ENCODE measurements around the gene DIP2A.
"Not testable (repeated sequence)": the region's sequence is repeated elsewhere in the genome, so short reads cannot be mapped to it uniquely, and the experiment has no call there.

Gene DIP2A

DNA sequence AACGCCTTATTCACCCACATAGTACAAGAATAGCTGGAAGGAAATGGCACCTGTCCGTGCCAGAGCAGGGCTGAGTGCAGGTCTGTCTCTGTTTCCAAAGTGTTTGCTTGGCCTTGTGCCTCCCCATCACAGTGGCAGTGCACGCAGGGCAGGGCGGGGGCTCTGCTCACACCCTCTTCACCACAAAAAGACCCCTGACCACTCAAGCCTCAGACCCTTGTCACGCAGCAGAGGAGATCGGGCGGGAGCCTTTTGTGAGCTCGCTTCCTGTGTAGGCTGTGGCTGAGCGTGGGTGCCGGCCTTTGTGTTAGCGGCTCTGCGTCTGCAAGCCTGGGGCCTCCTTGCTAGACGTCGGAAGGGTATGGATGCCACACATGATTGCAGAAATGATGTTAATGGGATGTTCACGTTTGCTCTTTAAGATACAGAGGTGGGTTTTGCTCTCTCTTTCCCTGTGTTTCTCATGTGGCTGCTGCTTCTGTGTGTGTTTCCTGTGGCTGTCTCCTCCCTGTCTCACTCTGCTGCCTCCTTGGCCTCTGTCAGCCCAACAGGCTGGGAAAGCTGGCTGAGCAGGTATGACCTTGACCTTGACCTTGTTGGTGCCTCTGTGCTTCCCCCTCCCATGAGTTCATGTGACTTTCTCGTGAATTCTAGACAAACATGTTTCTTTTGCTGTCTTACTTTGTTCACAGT is 100.7 kb downstream of the DIP2A start:
- no peak for DNase-seq

- DNase-seq = no peak
Measured at GRCh38 chr21:46560568-46561444, 102.1 kb downstream of the DIP2A start.

- no peak for DNase-seq
Measured at GRCh38 chr21:46561445-46562090, 102.9 kb downstream of the DIP2A start.

DNA sequence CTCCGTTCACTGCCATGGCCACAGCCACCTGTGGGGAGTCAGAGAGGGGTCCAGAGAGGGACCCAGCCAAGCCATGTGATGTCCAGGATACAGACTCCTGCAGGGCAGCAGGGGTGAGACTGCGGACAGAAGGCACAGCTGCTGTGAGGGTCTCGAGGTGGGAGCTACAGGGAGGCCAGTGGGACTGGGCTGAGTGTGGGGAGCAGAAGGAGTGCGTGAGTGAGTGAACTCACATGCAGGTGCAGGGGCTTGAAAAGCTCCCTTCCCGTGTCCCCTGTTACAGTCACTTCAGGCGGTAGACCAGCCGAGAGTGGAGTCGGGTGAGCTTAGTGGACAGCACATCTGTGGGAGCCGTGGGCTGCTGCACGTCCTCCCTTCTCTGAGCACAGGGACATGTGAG is 103.8 kb downstream of the DIP2A start:
- no peak for DNase-seq

- peak in 1 of 2 donors; percentile 33 for DNase-seq
Measured at GRCh38 chr21:46562964-46563607, 104.4 kb downstream of the DIP2A start.

GRCh38 chr21:46564391-46564790 is 105.7 kb downstream of the DIP2A start:
- DNase-seq = no peak

DNA sequence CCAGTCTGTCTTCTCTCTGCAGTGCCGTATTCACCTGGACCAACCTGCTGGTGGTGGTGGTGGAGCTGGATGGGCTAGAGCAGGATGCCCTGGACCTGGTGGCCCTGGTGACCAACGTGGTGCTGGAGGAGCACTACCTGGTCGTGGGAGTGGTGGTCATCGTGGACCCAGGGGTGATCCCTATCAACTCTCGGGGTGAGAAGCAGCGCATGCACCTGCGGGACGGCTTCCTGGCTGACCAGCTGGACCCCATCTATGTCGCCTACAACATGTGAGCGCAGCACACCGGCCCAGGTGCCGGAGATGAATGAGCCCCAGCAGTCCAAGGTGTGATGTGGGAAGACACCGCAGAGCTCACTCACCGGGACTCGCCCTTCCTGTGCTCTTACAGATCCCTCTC is 108.7 kb downstream of the DIP2A start:
- DNase-seq = no peak

DNA sequence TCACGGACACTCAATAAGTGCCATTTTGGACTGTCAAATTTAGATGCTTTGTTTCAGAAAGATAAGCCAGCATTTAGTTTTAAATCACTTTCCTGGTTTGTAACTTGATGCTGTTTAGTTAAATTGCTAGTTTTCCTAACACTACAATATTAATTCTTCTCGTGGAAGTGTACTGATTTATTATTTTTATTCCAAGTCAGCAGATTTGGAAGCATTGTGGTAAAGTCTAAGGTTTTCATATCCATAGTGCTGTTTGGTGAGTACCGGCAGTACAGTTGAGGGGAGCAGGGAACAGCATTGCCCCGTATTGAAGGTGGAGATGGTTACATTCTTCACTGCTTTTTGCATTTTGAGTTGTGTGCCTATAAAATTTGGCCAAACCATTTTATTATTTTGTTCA is 109.9 kb downstream of the DIP2A start:
- no peak for DNase-seq

GRCh38 chr21:46569081-46569480 is 110.4 kb downstream of the DIP2A start:
- DNase-seq = no peak

DNA sequence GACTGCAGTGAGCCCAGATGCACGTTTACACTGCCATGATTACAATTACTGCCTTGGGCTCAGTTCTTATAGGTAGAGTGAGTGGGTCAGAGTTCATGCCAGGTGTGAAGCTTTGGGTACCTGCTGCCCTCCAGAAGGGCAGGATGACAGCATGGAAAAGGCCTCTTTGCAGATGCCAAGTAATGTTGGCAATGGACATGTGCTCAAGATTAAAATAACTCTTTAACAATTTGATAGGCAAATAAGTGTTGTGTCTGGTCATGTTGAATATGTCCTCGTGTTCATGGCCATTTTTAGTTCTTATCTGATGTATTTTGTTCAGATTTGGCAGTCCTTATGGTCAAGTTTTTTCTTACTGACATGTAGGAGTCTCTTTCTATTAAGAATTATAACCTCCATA is 111.4 kb downstream of the DIP2A start:
- DNase-seq = no peak

DNA sequence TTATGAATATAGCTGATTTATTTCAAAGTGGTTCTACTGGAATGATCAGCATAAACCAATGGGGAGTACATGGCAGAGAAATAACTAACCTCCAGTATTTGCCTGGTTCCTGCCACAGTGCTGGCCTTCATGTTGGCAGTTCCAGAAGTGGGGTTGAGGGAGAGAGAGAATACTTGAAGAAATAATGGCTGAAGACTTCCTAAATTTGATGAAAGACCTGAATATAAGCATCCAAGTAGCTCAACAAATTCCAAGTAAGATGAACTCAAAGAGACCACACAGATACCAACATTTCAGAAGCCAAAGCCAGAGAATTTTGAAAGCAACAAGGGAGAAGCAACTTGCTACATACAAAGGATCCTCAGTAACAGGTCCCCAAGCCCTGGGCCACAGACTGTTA is 111.9 kb downstream of the DIP2A start:
- no peak for DNase-seq

DNA sequence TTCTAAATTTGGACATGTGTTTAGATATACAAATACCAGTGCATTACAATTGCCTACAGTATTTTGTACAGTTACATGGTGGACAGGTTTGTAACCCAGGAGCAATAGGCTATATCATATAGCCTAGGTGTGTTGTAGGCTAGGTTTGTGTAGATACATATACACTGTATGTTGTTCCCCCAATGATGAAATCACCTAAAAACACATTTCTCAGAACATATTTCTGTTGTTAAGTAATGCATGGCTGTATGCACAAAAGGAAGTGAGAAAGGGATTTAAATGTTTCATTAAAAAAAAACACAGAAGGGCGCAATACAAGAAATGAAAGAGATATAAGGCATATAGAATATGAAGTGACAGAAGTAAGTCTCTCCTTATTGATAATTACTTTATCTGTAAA is 114.2 kb downstream of the DIP2A start:
- no peak for DNase-seq

DNA sequence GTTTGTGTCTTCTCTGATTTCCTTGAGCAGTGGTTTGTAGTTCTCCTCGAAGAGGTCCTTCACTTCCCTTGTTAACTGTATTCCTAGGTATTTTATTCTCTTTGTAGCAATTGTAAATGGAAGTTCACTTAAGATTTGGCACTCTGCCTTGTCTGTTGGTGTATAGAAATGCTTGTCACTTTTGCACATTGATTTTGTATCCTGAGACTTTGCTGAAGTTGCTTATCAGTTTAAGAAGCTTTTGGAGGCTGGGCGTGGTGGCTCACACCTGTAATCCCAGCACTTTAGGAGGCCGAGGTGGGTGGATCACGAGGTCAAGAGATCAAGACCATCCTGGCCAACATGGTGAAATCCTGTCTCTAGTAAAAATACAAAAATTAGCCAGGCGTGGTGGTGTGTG is 119.1 kb downstream of the DIP2A start:
- DNase-seq = not testable (repeated sequence)

DNA sequence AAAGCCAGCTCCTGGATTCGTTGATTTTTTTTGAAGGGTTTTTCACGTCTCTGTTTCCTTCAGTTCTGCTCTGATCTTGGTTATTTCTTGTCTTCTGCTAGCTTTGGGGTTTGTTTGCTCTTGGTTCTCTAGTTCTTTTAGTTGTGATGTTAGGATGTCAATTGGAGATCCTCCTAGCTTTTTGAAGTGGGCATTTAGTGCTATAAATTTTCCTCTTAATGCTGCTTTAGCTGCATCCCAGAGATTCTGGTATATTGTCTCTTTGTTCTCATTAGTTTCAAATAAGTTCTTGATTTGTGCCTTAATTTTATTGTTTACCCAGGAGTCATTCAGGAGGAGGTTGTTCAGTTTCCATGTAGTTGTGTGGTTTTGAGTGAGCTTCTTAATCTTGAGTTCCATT is 120.7 kb downstream of the DIP2A start:
- DNase-seq = not testable (repeated sequence)

DNA sequence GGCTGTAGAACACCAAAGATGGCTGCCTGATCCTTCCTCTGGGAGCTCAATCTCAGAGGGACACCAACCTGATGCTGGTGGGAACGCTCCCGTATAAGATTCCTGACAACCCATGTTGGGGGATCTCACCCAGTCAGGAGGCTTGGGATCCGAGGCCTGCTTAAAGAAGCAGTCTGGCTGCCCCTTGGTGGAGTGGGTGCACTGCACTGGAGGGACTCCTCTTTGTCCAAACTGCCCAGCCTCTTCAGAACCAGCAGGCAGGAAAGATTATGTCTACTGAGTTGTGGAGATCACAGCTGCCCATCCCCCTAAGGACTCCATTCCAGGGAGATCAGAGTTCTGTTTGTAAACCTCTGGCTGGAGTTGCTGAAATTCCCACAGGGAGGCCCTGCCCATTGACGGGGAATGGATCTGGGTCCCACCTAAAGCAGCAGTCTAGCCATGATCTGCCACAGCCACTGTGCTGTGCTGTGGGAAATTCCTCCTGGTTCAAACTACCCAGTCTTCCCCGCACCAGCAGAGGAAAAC is 123.2 kb downstream of the DIP2A start:
- no peak for DNase-seq

GRCh38 chr21:46585191-46585953 is 126.7 kb downstream of the DIP2A start:
- DNase-seq = no peak

DNA sequence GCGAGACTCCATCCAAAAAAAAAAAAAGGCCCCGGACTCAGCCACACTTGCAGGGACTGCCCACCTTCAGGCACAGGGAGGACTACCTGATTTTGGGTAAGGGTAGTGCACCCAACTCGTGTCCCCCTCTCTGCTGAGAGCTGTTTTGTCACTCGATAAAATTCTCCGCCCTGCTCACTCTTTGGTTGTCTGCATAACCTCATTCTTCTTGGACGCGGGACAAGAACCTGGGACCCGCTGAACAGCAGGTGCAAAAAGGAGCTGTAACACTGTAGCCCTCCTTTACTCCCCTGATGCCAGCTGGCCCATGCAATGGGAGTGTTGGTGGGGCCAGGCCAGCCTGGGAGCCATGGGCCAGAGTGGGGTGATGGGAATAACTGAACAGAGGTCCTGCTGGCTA is 135.6 kb downstream of the DIP2A start:
- DNase-seq = no peak

DNA sequence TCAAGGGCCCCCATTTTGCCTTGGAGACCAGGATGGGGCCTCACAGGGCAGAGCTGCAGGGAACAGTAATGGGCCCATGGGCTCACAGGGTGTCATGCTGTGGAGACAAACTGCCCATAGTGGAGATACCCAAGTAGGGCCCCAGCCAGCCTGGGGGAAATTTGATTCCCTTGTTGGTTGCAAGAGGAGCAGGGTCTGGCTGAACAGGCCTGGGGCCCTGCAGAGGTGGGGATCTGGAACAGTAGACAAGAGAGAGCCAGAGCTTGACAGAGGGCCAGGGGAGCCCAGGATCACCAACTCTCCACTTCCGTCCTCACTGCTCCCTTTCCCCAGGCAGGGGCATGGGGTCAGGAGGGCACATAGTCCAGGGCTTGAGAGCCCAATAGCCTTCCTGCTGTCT is 137.5 kb downstream of the DIP2A start:
- no peak for DNase-seq

GRCh38 chr21:46597031-46597430 is 138.3 kb downstream of the DIP2A start:
- DNase-seq = no peak

- DNase-seq = no peak
Measured at GRCh38 chr21:46597896-46598343, 139.2 kb downstream of the DIP2A start.

DNA sequence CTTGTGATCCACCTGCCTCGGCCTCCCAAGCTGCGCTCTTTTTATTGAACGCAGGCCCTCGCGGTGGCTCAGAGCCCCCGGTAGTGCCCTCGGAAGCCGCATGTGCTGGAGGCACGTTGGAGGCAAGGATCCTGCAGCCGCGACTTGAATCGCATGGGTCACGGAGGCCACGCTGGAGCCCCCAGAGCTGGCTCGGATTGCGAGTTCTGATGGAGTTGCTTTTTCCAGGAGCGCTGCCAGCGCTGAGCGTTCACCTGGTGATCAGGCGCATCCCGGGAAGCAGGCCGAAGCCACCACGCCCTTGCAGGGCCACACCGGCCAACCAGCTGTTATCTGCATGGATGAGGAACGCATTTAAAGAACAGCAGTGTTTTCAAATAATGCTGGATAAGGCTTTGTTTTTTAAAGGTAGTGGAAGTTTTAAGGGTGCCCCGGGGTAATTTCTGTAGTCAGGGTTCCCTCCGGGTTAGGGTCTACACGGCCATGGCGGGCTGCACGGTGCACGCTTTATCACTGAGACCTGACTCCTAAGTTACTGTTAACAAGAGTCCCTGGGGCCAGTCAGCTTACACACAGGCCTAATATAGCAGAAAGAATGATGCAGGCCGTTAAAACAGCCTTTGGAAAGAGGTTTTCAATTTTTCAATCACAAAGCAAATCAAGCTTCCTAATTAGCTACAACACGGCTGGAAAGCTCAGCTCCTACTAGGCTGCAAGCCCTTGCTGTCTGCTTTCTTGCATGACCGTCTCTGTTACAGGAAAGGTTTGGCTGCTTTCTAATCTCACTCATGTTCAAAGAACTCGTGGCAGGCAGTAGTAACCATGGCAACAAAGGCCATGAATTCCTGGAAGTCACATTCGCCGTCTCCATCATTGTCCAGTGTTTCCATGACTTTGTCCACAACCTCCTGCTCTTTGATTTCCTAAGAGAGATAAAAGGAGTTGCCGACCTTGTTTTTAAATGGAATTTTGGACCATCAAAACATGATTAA is 140.2 kb downstream of the DIP2A start:
- DNase-seq = no peak

All from inflammatory macrophage (primary cell).